ENCODE measurements around the gene WASHC1.
"Not testable (repeated sequence)": the region's sequence is repeated elsewhere in the genome, so short reads cannot be mapped to it uniquely, and the experiment has no call there.

The WASHC1 gene

DNA sequence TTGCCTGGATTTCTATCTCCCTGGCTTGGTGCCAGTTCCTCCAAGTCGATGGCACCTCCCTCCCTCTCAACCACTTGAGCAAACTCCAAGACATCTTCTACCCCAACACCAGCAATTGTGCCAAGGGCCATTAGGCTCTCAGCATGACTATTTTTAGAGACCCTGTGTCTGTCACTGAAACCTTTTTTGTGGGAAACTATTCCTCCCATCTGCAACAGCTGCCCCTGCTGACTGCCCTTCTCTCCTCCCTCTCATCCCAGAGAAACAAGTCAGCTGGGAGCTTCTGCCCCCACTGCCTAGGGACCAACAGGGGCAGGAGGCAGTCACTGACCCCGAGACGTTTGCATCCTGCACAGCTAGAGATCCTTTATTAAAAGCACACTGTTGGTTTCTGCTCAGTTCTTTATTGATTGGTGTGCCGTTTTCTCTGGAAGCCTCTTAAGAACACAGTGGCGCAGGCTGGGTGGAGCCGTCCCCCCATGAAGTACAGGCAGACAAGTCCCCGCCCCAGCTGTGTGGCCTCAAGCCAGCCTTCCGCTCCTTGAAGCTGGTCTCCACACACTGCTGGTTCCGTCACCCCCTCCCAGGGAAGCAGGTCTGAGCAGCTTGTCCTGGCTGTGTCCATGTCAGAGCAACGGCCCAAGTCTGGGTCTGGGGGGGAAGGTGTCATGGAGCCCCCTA is 15.0 kb downstream of the WASHC1 start:
- not testable (repeated sequence) for DNase-seq (ENCODE audit: low read depth)

DNA sequence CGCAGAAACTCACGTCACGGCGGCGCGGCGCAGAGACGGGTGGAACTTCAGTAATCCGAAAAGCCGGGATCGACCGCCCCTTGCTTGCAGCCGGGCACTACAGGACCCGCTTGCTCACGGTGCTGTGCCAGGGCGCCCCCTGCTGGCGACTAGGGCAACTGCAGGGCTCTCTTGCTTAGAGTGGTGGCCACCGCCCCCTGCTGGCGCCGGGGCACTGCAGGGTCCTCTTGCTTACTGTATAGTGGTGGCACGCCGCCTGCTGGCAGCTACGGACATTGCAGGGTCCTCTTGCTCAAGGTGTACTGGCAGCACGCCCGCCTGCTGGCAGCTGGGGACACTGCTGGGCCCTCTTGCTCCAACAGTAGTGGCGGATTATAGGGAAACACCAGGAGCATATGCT is 18.1 kb downstream of the WASHC1 start:
- not testable (repeated sequence) for DNase-seq (ENCODE audit: low read depth)

DNA sequence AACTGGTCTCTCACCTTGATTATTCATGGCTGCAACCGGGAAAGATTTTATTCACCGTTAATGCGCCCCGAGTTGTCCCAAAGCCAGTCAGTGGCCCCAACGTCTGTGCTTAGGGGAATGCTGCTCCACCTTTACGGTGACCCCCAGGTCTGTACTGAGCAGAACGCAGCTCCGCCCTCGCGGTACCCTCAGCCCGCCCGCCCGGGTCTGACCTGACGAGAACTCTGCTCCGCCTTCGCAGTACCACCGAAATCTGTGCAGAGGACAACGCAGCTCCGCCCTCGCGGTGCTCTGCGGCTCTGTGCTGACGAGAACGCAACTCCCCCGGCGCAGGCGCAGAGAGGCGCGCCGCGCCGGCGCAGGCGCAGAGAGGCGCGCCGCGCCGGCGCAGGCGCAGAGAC is 18.6 kb downstream of the WASHC1 start:
- DNase-seq (ENCODE audit: low read depth): not testable (repeated sequence)

DNA sequence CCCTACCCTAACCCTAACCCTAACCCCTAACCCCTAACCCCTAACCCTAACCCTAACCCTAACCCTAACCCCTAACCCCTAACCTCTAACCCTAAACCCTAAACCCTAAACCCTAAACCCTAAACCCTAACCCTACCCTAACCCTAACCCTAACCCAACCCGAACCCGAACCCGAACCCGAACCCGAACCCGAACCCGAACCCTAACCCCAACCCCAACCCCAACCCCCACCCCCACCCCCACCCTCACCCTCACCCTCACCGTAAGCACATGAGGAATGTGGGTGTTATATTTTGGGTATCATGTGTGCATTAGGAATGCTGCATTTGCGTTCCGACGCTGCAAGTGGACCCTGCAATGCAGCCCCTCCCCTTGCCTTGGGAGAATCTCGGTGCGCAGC is 19.0 kb downstream of the WASHC1 start:
- not testable (repeated sequence) for DNase-seq (ENCODE audit: low read depth)

All from fibroblast of gingiva (primary cell).